CD4-positive, alpha-beta T cell (primary cell): ENCODE measurements around the gene TMEM106C. TPM values are rescaled to one million over a fixed set of nuclear protein-coding genes. Genes with fewer than 3 reads are reported as not detected.
A peak's percentile ranks its signal among the peaks of the same experiment; 100 is the strongest.

Experiments
- ATAC-seq: fragments of 200-7000 bp; cut with Tn5 transposase; one replicate; pipeline ENCODE4 v1.10.0; 2022; ENCODE audit warnings: mild to moderate bottlenecking; ENCODE audit not compliant: poor library complexity
- CTCF ChIA-PET: fragments of 350-600 bp; sonication (Branson Sonifier 250); formaldehyde crosslinking; loops from one replicate; lab custom pipeline; 2021; ENCODE audit warnings: antibody characterized with exemption, inconsistent platforms; lab: Charles Lee
- POLR2A ChIA-PET: fragments of 350-600 bp; sonication (Branson Sonifier 250); formaldehyde crosslinking; loops from one replicate; lab custom pipeline; 2021; ENCODE audit warnings: antibody characterized with exemption, inconsistent platforms; lab: Charles Lee
- DNase-seq, 14 experiments: peaks; one replicate each; pipeline ENCODE4 v3.0.0-alpha.2; 2013 to 2020; ENCODE audit warnings: mixed read lengths in 2 of 14
- H3K27ac ChIP-seq, 2 donors: one replicate each; pipeline versions ENCODE4 v1.5.1 to v1.7.0; 2013; ENCODE audit warnings: low read length in 2 of 2, low read depth in 1 of 2, mild to moderate bottlenecking in 1 of 2
- H3K27me3 ChIP-seq, 2 experiments: 1 replicate in 1 of 2; 2 replicates in 1 of 2; pipeline versions ENCODE4 v1.6.1 to v1.7.0; 2013; ENCODE audit warnings: low read length in 2 of 2, control low read depth in 1 of 2, mild to moderate bottlenecking in 1 of 2, moderate library complexity in 1 of 2; ENCODE audit not compliant: insufficient read depth in 2 of 2, control insufficient read depth in 1 of 2
- H3K36me3 ChIP-seq: one replicate; pipeline ENCODE4 v1.6.1; 2013; ENCODE audit warnings: low read length, control low read depth; ENCODE audit not compliant: insufficient read depth
- H3K4me1 ChIP-seq: one replicate; pipeline ENCODE4 v1.6.1; 2013; ENCODE audit warnings: low read length, control low read depth; ENCODE audit not compliant: insufficient read depth
- H3K4me3 ChIP-seq: one replicate; pipeline ENCODE4 v1.5.1; 2013; ENCODE audit warnings: mild to moderate bottlenecking, low read length, moderate library complexity
- H3K9me3 ChIP-seq, 2 experiments: 1 replicate in 1 of 2; 2 replicates in 1 of 2; pipeline versions ENCODE4 v1.6.1 to v1.7.0; 2013; ENCODE audit warnings: low read length in 2 of 2, mild to moderate bottlenecking in 2 of 2, control low read depth in 1 of 2, moderate library complexity in 1 of 2; ENCODE audit not compliant: control insufficient read depth in 1 of 2, insufficient read depth in 1 of 2
- H3K27ac Mint-ChIP-seq: one replicate; pipeline ENCODE4 v1.8.0; 2020; ENCODE audit warnings: mixed read lengths
- H3K27me3 Mint-ChIP-seq: one replicate; pipeline ENCODE4 v1.8.0; 2021; ENCODE audit warnings: mixed read lengths
- H3K36me3 Mint-ChIP-seq: one replicate; pipeline ENCODE4 v1.8.0; 2021; ENCODE audit warnings: low read depth, mixed read lengths
- H3K4me1 Mint-ChIP-seq: one replicate; pipeline ENCODE4 v1.8.0; 2021; ENCODE audit warnings: low read depth, mixed read lengths
- H3K4me3 Mint-ChIP-seq: one replicate; pipeline ENCODE4 v1.8.0; 2020; ENCODE audit warnings: mild to moderate bottlenecking, mixed read lengths
- H3K9me3 Mint-ChIP-seq: one replicate; pipeline ENCODE4 v1.8.0; 2020; ENCODE audit warnings: mixed read lengths
- CTCF ChIP-seq: fragments of 200-600 bp; IDR thresholded peaks from one replicate; pipeline ENCODE4 v1.8.0; 2022; ENCODE audit warnings: antibody characterized with exemption, mild to moderate bottlenecking
- intact Hi-C, 2 experiments: fragments of 100-400 bp; cut with DNase I in 1 of 2; cut with micrococcal nuclease in 1 of 2; formaldehyde crosslinking; loops; one replicate each; pipeline versions ENCODE4 v1.15.1 to v1.9.0; 2023 to 2025; cut with DNase I, micrococcal nuclease
- total RNA-seq, 174 experiments: library from RNA in 2 of 174; stranded (reverse) in 2 of 174; gene quantifications; one replicate each; pipeline ENCODE4 v1.2.3 and lab custom pipeline; 2021 to 2026

The TMEM106C gene
- total RNA-seq, 2 experiments from 2014 or later = 17.4 to 20.3 TPM

GRCh38 chr12:47947341-47947740 is 16.1 kb upstream of the TMEM106C start:
- Histone ChIP-seq H3K27me3 (peaks cover 4 to 10% of the 10 kb centered on the region in 2 experiments), H3K36me3 (no peaks in the 10 kb centered on the region), H3K4me3 (no peak overlapping the region), H3K4me1 (peaks cover 5% of the 10 kb centered on the region), H3K27ac (no peak overlapping the region), H3K9me3 (no peaks in the 10 kb centered on the region)
- H3K9me3 Mint-ChIP-seq = no peaks in the 10 kb centered on the region
- no peaks in the 10 kb centered on the region for H3K4me1 Mint-ChIP-seq
- CTCF ChIA-PET = no interaction called here
- H3K36me3 Mint-ChIP-seq = no peaks in the 10 kb centered on the region
- H3K4me3 Mint-ChIP-seq = no peak overlapping the region
- no peak for ATAC-seq
- POLR2A ChIA-PET = no interaction called here
- no peak overlapping the region for H3K27ac Mint-ChIP-seq
- peaks cover 4% of the 10 kb centered on the region for H3K27me3 Mint-ChIP-seq
- TF ChIP-seq CTCF = no peak
- intact Hi-C loops = loop anchor here (5.0 to 10.0 kb wide), 5 partner anchors 75 to 667 kb away; no protein-coding TSS in a partner anchor
- no peak for DNase-seq

- intact Hi-C loops = loop anchor here (2.0 to 10.0 kb wide), 8 partner anchors 45 to 665 kb away; partner anchors contain the start of gene VDR (in 1 of the 2)
- no peak overlapping the region for H3K27ac Mint-ChIP-seq
- peaks cover 5% of the 10 kb centered on the region for H3K4me1 ChIP-seq
Observed at GRCh38 chr12:47949441-47950341, 13.7 kb upstream of the TMEM106C start.

More at GRCh38 chr12:47949441-47950341, 13.7 kb upstream of the TMEM106C start:
- peak; percentile 11 to 72 (median 38) for DNase-seq
- ATAC-seq = peak; percentile 73
- H3K4me1 Mint-ChIP-seq = no peaks in the 10 kb centered on the region
- no peaks in the 10 kb centered on the region for H3K9me3 ChIP-seq
- POLR2A ChIA-PET = no interaction called here
- no peaks in the 10 kb centered on the region for H3K9me3 Mint-ChIP-seq
- CTCF ChIA-PET = interaction anchor here (0.5 to 3.3 kb wide), 5 partner anchors 13 to 239 kb away, joined by 3 to 16 read pairs (median 4); partner anchors contain the start of gene TMEM106C
- H3K27me3 ChIP-seq = no peaks in the 10 kb centered on the region
- no peak overlapping the region for H3K4me3 Mint-ChIP-seq
- peaks cover 4% of the 10 kb centered on the region for H3K27me3 Mint-ChIP-seq
- H3K27ac ChIP-seq = no peak overlapping the region
- TF ChIP-seq CTCF = peak; percentile 74
- no peaks in the 10 kb centered on the region for H3K36me3 Mint-ChIP-seq
- H3K4me3 ChIP-seq = no peak overlapping the region
- H3K36me3 ChIP-seq = no peaks in the 10 kb centered on the region
